Stimulated activated naive CD8-positive, alpha-beta T cell treated with anti-CD3 and anti-CD28 coated beads, Interleukin-15, amount 100 ng/mL, for 72 hours (primary cell): Measurements from ENCODE around the gene VSIR.

Source experiments
- ATAC-seq: fragments of 150-1000 bp; cut with Tn5 transposase; 2 replicates; pipeline ENCODE4 v1.10.0; 2021; ENCODE audit warnings: mild to moderate bottlenecking, moderate library complexity
- DNase-seq, 2 donors: peaks; one replicate each; pipeline ENCODE4 v3.0.0; 2021 to 2022
- H3K27ac Mint-ChIP-seq, 2 donors: one replicate each; pipeline ENCODE4 v1.8.0; 2022; ENCODE audit warnings: mild to moderate bottlenecking in 2 of 2, mixed read lengths in 2 of 2, moderate library complexity in 2 of 2
- H3K27me3 Mint-ChIP-seq: one replicate; pipeline ENCODE4 v1.8.0; 2022; ENCODE audit warnings: mixed read lengths
- H3K4me1 Mint-ChIP-seq: one replicate; pipeline ENCODE4 v1.8.0; 2022; ENCODE audit warnings: mild to moderate bottlenecking, mixed read lengths
- H3K4me3 Mint-ChIP-seq, 2 donors: one replicate each; pipeline ENCODE4 v1.8.0; 2022; ENCODE audit warnings: mild to moderate bottlenecking in 2 of 2, mixed read lengths in 2 of 2, moderate library complexity in 1 of 2
- H3K9me3 Mint-ChIP-seq, 2 donors: one replicate each; pipeline ENCODE4 v1.8.0; 2022; ENCODE audit warnings: mixed read lengths in 2 of 2

The VSIR gene

GRCh38 chr10:71811351-71811750 lies 38.0 kb upstream of the VSIR start:
- no peak overlapping the region for H3K4me3 Mint-ChIP-seq
- no peak overlapping the region for H3K27ac Mint-ChIP-seq
- DNase-seq (no peak), ATAC-seq (no peak)
- H3K9me3 Mint-ChIP-seq: no peaks in the 10 kb centered on the region
- H3K4me1 Mint-ChIP-seq: no peaks in the 10 kb centered on the region
- H3K27me3 Mint-ChIP-seq: no peaks in the 10 kb centered on the region

GRCh38 chr10:71810048-71810750 lies 36.9 kb upstream of the VSIR start:
- H3K27me3 Mint-ChIP-seq: no peaks in the 10 kb centered on the region
- no peak overlapping the region for H3K4me3 Mint-ChIP-seq
- no peaks in the 10 kb centered on the region for H3K9me3 Mint-ChIP-seq
- H3K4me1 Mint-ChIP-seq: no peaks in the 10 kb centered on the region
- DNase-seq (no peak), ATAC-seq (no peak)
- no peak overlapping the region for H3K27ac Mint-ChIP-seq

- Mint-ChIP-seq H3K27ac (no peak overlapping the region), H3K27me3 (no peaks in the 10 kb centered on the region), H3K9me3 (no peaks in the 10 kb centered on the region), H3K4me1 (peaks cover under 1% of the 10 kb centered on the region), H3K4me3 (no peak overlapping the region)
- DNase-seq (no peak), ATAC-seq (no peak)
Measured at GRCh38 chr10:71809628-71810027, 36.3 kb upstream of the VSIR start.

GRCh38 chr10:71807557-71808510 lies 34.5 kb upstream of the VSIR start:
- Mint-ChIP-seq H3K4me1 (peaks cover 5% of the 10 kb centered on the region), H3K9me3 (no peaks in the 10 kb centered on the region), H3K27ac (no peak overlapping the region), H3K4me3 (no peak overlapping the region), H3K27me3 (no peaks in the 10 kb centered on the region)
- DNase-seq (no peak), ATAC-seq (no peak)

- DNase-seq: no peak
Measured at GRCh38 chr10:71806704-71807556, 33.6 kb upstream of the VSIR start.

GRCh38 chr10:71805776-71806703 lies 32.7 kb upstream of the VSIR start:
- Mint-ChIP-seq H3K4me1 (peaks cover 5% of the 10 kb centered on the region), H3K4me3 (no peak overlapping the region)
- ATAC-seq: no peak

More at GRCh38 chr10:71806704-71807556, 33.6 kb upstream of the VSIR start:
- H3K27ac Mint-ChIP-seq: no peak overlapping the region
- H3K9me3 Mint-ChIP-seq: no peaks in the 10 kb centered on the region
- no peak overlapping the region for H3K4me3 Mint-ChIP-seq
- peaks cover 5% of the 10 kb centered on the region for H3K4me1 Mint-ChIP-seq
- ATAC-seq: no peak
- H3K27me3 Mint-ChIP-seq: no peaks in the 10 kb centered on the region

GRCh38 chr10:71804077-71804476 lies 30.8 kb upstream of the VSIR start:
- H3K4me3 Mint-ChIP-seq: no peak overlapping the region
- no peaks in the 10 kb centered on the region for H3K9me3 Mint-ChIP-seq
- ATAC-seq: no peak
- H3K27ac Mint-ChIP-seq: no peak overlapping the region
- DNase-seq: no peak
- H3K27me3 Mint-ChIP-seq: no peaks in the 10 kb centered on the region
- peaks cover 5% of the 10 kb centered on the region for H3K4me1 Mint-ChIP-seq

More at GRCh38 chr10:71805776-71806703, 32.7 kb upstream of the VSIR start:
- H3K9me3 Mint-ChIP-seq: no peaks in the 10 kb centered on the region
- H3K27me3 Mint-ChIP-seq: no peaks in the 10 kb centered on the region
- no peak overlapping the region for H3K27ac Mint-ChIP-seq
- DNase-seq: no peak

- H3K27ac Mint-ChIP-seq: no peak overlapping the region
- no peaks in the 10 kb centered on the region for H3K27me3 Mint-ChIP-seq
- no peak overlapping the region for H3K4me3 Mint-ChIP-seq
- ATAC-seq (no peak), DNase-seq (no peak)
- no peaks in the 10 kb centered on the region for H3K9me3 Mint-ChIP-seq
- H3K4me1 Mint-ChIP-seq: peaks cover 12% of the 10 kb centered on the region
Measured at GRCh38 chr10:71802715-71803488, 29.6 kb upstream of the VSIR start.

GRCh38 chr10:71802235-71802634 lies 28.9 kb upstream of the VSIR start:
- no peak overlapping the region for H3K4me3 Mint-ChIP-seq
- DNase-seq (no peak), ATAC-seq (no peak)
- no peaks in the 10 kb centered on the region for H3K9me3 Mint-ChIP-seq
- no peaks in the 10 kb centered on the region for H3K27me3 Mint-ChIP-seq
- H3K4me1 Mint-ChIP-seq: peaks cover 18% of the 10 kb centered on the region
- H3K27ac Mint-ChIP-seq: peak overlapping the region in 1 of 2 donors; percentile 70

- Mint-ChIP-seq H3K27ac (no peak overlapping the region), H3K4me1 (peaks cover 27% of the 10 kb centered on the region), H3K9me3 (no peaks in the 10 kb centered on the region), H3K27me3 (no peaks in the 10 kb centered on the region), H3K4me3 (no peak overlapping the region)
- DNase-seq (no peak), ATAC-seq (no peak)
Measured at GRCh38 chr10:71801361-71801760, 28.0 kb upstream of the VSIR start.

GRCh38 chr10:71799608-71800453 lies 26.5 kb upstream of the VSIR start:
- H3K9me3 Mint-ChIP-seq: no peaks in the 10 kb centered on the region
- ATAC-seq (no peak), DNase-seq (no peak)
- H3K27ac Mint-ChIP-seq: no peak overlapping the region
- no peak overlapping the region for H3K4me3 Mint-ChIP-seq
- H3K4me1 Mint-ChIP-seq: peaks cover 27% of the 10 kb centered on the region
- no peaks in the 10 kb centered on the region for H3K27me3 Mint-ChIP-seq

GRCh38 chr10:71799112-71799511 lies 25.8 kb upstream of the VSIR start:
- no peak overlapping the region for H3K4me3 Mint-ChIP-seq
- H3K4me1 Mint-ChIP-seq: peaks cover 22% of the 10 kb centered on the region
- H3K9me3 Mint-ChIP-seq: no peaks in the 10 kb centered on the region
- no peak overlapping the region for H3K27ac Mint-ChIP-seq
- DNase-seq (no peak), ATAC-seq (no peak)
- no peaks in the 10 kb centered on the region for H3K27me3 Mint-ChIP-seq

- ATAC-seq (no peak), DNase-seq (no peak)
- no peak overlapping the region for H3K4me3 Mint-ChIP-seq
- no peaks in the 10 kb centered on the region for H3K9me3 Mint-ChIP-seq
- H3K27me3 Mint-ChIP-seq: no peaks in the 10 kb centered on the region
- H3K4me1 Mint-ChIP-seq: peaks cover 22% of the 10 kb centered on the region
- H3K27ac Mint-ChIP-seq: no peak overlapping the region
Measured at GRCh38 chr10:71798308-71798624, 24.9 kb upstream of the VSIR start.
